Fibroblast of lung (primary cell): Measurements from ENCODE around the gene INCENP.

Source experiments
- EZH2 ChIP-seq: IDR thresholded peaks from 2 replicates; pipeline ENCODE4 v1.5.1; 2012; ENCODE audit warnings: low read length, control low read depth, mild to moderate bottlenecking; ENCODE audit errors: missing control alignments
- TF ChIP-seq, protein P1 (sequence below), 2 donors: IDR thresholded peaks in 1 of 2; conservative IDR thresholded peaks in 1 of 2; 1 replicate in 1 of 2; 2 replicates in 1 of 2; pipeline ENCODE4 v1.5.1; 2011 to 2012; ENCODE audit warnings: low read length in 2 of 2, control low read depth in 1 of 2, inconsistent platforms in 1 of 2, low read depth in 1 of 2, mild to moderate bottlenecking in 1 of 2

- TF ChIP-seq, protein P1, sequence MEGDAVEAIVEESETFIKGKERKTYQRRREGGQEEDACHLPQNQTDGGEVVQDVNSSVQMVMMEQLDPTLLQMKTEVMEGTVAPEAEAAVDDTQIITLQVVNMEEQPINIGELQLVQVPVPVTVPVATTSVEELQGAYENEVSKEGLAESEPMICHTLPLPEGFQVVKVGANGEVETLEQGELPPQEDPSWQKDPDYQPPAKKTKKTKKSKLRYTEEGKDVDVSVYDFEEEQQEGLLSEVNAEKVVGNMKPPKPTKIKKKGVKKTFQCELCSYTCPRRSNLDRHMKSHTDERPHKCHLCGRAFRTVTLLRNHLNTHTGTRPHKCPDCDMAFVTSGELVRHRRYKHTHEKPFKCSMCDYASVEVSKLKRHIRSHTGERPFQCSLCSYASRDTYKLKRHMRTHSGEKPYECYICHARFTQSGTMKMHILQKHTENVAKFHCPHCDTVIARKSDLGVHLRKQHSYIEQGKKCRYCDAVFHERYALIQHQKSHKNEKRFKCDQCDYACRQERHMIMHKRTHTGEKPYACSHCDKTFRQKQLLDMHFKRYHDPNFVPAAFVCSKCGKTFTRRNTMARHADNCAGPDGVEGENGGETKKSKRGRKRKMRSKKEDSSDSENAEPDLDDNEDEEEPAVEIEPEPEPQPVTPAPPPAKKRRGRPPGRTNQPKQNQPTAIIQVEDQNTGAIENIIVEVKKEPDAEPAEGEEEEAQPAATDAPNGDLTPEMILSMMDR (conservative IDR thresholded peaks at IDR 0.05 in 1 of 2, IDR thresholded peaks at IDR 0.05 in 1 of 2; ENCODE audit: low read depth in 1 of 2, low read length in 2 of 2): peak; percentile 73
- TF ChIP-seq EZH2: no peak
Measured at GRCh38 chr11:62108017-62108750, 15.6 kb upstream of the INCENP start.
